ENCODE measurements around the gene KRTAP10-9. TPM values are rescaled to one million over a fixed set of nuclear protein-coding genes. Genes with fewer than 3 reads are reported as not detected.
"Not testable (repeated sequence)": the region's sequence is repeated elsewhere in the genome, so short reads cannot be mapped to it uniquely, and the experiment has no call there.

Gene KRTAP10-9
- not detected in 2 replicates for total RNA-seq (2014; rRNA removed; shearing (Covaris generic); ENCODE audit: low replicate concordance)

- in situ Hi-C loops (cut with HindIII; ENCODE audit: low pct_unique_long_range_greater_than_20kb, low sequenced_read_pairs): no loop called here
- DNase-seq (ENCODE audit: low read depth): no peak
Measured at GRCh38 chr21:44626673-44627143, at the start of gene KRTAP10-9. Gene KRTAP10-9, plus strand, starts transcription at chr21:44627093. Its CDS starts 79 bp downstream, at chr21:44627172.

- in situ Hi-C loops (cut with HindIII; ENCODE audit: low pct_unique_long_range_greater_than_20kb, low sequenced_read_pairs): no loop called here
- DNase-seq (ENCODE audit: low read depth): no peak
Measured at GRCh38 chr21:44578371-44579055, 48.4 kb upstream of the KRTAP10-9 start.

DNA sequence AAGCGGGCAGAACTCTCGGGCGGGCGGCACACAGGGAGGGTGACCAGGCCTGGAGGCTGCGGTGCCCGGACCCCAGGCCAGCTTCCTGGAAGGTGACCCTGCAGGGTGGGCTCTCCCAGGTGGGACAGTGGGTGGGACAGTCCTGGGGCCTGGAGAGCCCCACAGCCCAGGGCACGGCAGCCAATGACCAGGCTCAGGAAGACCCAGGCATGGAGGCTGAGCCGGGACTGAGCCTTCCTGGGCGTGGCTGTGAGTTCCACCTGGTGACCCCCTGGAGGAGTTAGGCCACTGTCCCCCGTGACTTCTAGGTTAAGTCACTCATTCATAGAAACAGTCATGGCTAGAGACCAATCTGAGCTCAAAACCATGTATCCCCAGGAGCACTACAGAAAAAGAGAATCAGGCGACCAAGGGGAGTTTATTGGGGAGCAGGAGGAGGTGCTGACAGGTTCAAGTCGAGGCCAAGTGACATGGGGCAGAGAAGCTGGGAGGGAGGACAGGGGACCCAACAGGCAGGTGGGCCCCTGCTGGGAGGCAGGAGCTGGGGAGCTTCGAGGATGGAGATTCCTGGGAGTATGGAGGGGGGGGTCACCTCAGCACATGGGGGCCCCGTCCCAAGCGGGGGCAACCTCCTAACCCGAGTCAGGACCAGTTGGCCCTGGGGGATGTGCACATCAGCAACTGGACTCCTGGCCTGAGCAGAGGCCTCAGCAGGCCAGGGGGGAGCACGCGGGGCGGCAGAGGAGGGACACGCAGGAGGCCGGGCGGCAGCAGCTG lies 47.6 kb upstream of the KRTAP10-9 start:
- in situ Hi-C loops (cut with HindIII; ENCODE audit: low pct_unique_long_range_greater_than_20kb, low sequenced_read_pairs): no loop called here
- no peak for DNase-seq (ENCODE audit: low read depth)

DNA sequence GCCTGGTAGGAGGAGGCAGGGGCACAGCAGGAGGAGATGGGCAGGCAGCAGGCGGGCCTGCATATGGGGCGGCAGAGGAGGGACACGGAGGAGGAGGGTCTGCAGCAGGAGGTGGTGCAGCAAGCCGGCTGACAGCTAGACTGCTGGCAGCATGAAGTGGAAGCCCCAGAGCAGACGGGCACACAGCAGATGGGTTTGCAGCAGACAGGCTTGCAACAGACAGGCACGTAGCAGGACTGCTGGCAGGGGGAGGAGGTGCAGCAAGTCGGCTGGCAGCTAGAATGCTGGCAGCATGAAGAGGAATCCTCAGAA lies 47.1 kb upstream of the KRTAP10-9 start:
- no peak for DNase-seq (ENCODE audit: low read depth)
- in situ Hi-C loops (cut with HindIII; ENCODE audit: low pct_unique_long_range_greater_than_20kb, low sequenced_read_pairs): no loop called here

- in situ Hi-C loops (cut with HindIII; ENCODE audit: low pct_unique_long_range_greater_than_20kb, low sequenced_read_pairs); DNase-seq (ENCODE audit: low read depth): not testable (repeated sequence)
Measured at GRCh38 chr21:44580231-44580821, 46.6 kb upstream of the KRTAP10-9 start, which contains the start of gene KRTAP10-5. Gene KRTAP10-5, minus strand, starts transcription at chr21:44580604. Its CDS starts 26 bp downstream, at chr21:44580578.

DNA sequence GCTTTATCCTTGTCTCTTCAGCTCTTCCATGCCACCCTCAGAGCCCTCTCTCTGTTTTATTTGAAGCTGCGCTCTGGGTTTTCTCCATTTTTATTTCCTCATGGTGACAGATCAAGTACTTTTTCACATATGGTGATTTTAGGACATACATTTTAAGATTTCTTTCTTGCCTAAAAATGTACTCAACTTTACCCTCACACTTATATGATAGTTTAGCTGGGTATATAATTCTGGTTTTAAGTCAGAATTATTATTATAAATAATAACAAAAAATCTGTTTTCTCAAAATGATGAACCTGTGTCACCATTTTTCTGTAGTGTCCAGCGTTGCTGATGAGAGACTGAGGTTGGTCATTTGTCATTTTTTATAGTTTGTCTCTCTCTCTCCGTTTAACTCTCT lies 45.7 kb upstream of the KRTAP10-9 start:
- DNase-seq (ENCODE audit: low read depth): no peak
- in situ Hi-C loops (cut with HindIII; ENCODE audit: low pct_unique_long_range_greater_than_20kb, low sequenced_read_pairs): no loop called here

GRCh38 chr21:44582055-44582454 lies 44.8 kb upstream of the KRTAP10-9 start:
- no peak for DNase-seq (ENCODE audit: low read depth)
- in situ Hi-C loops (cut with HindIII; ENCODE audit: low pct_unique_long_range_greater_than_20kb, low sequenced_read_pairs): no loop called here

- in situ Hi-C loops (cut with HindIII; ENCODE audit: low pct_unique_long_range_greater_than_20kb, low sequenced_read_pairs): no loop called here
- no peak for DNase-seq (ENCODE audit: low read depth)
Measured at GRCh38 chr21:44583089-44583799, 43.6 kb upstream of the KRTAP10-9 start.

DNA sequence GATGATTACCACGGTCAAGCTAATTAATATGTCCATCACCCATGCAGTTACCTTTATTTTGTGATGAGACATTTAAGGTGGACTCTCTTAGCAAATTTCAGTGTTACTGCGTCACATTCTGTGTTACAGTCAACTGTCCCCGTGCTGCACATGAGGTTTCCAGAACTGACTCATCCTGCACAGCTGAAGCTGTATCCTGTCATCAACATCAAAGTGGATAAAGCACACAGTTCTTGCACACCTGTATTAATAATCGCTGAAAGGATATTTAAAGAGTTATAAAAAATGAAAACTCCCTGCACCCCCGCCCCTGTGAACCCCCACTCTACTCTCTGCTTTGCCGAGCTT lies 43.1 kb upstream of the KRTAP10-9 start:
- DNase-seq (ENCODE audit: low read depth): no peak

GRCh38 chr21:44585892-44586291 lies 41.0 kb upstream of the KRTAP10-9 start:
- no peak for DNase-seq (ENCODE audit: low read depth)
- in situ Hi-C loops (cut with HindIII; ENCODE audit: low pct_unique_long_range_greater_than_20kb, low sequenced_read_pairs): no loop called here

More for the DNA sequence above, 43.1 kb upstream of the KRTAP10-9 start:
- in situ Hi-C loops (cut with HindIII; ENCODE audit: low pct_unique_long_range_greater_than_20kb, low sequenced_read_pairs): no loop called here

DNA sequence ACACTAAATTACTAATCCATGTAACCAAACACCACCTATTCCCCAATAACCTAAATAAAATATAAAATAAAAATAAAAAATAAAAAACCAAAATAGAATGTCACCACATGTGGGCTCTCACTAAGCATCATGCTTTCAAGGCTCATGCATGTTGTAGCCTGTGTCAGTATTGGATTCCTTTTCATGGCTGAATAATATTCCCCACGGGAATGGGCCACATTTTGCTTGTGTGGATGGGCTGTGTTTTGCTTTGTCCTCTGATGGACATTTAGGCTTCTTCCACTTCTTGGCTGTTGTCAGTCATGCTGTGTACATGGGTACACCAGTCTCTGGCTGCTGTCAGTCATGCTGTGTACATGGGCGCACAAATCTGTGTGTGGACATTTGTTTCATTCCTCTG lies 37.8 kb upstream of the KRTAP10-9 start:
- in situ Hi-C loops (cut with HindIII; ENCODE audit: low pct_unique_long_range_greater_than_20kb, low sequenced_read_pairs): no loop called here
- no peak for DNase-seq (ENCODE audit: low read depth)

DNA sequence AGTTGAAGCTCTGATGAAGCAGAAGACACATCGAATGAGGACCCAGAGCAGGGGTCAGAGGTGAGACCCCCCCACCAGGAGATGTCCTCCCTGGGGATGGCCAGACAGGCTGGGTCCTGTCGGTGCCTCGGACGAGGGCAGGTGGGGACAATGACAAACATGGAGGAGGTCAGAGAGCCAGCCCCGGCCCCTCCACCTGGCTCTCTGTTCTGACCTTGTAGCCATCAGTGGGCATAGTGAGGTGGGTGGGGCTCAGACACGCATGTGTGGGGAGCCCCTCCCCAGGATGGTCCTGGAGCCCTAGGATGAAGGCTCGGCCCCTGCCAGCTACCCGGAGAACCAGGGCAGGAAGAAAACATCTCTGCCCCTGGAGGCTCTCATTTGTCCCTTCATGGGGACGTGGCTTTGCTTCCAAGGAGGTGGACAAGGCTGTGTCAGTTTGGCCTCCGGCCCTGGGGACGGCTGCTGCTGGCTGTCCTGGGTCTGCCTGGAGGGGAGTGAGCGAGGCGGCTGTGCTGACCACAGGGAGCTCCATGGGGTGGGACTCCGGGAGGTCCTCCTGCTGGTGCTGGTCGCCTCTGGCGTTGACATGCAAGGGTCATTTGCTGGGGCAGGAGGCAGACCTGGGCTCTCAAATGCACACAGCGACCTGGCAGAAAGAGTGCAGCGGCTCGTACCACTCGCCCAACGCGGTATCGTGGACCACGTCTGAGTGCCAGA lies 37.1 kb upstream of the KRTAP10-9 start:
- DNase-seq (ENCODE audit: low read depth): no peak
- in situ Hi-C loops (cut with HindIII; ENCODE audit: low pct_unique_long_range_greater_than_20kb, low sequenced_read_pairs): no loop called here

GRCh38 chr21:44590311-44590721 lies 36.6 kb upstream of the KRTAP10-9 start:
- DNase-seq (ENCODE audit: low read depth): no peak
- in situ Hi-C loops (cut with HindIII; ENCODE audit: low pct_unique_long_range_greater_than_20kb, low sequenced_read_pairs): no loop called here

GRCh38 chr21:44590897-44591800 lies 35.7 kb upstream of the KRTAP10-9 start:
- DNase-seq (ENCODE audit: low read depth); in situ Hi-C loops (cut with HindIII; ENCODE audit: low pct_unique_long_range_greater_than_20kb, low sequenced_read_pairs): not testable (repeated sequence)

GRCh38 chr21:44591801-44592130 lies 35.1 kb upstream of the KRTAP10-9 start:
- in situ Hi-C loops (cut with HindIII; ENCODE audit: low pct_unique_long_range_greater_than_20kb, low sequenced_read_pairs); DNase-seq (ENCODE audit: low read depth): not testable (repeated sequence)

GRCh38 chr21:44592446-44593311 lies 34.2 kb upstream of the KRTAP10-9 start, which contains the start of gene KRTAP10-6:
Gene KRTAP10-6, minus strand, starts transcription at chr21:44592505. Its CDS starts 21 bp downstream, at chr21:44592484.
- no peak for DNase-seq (ENCODE audit: low read depth)
- in situ Hi-C loops (cut with HindIII; ENCODE audit: low pct_unique_long_range_greater_than_20kb, low sequenced_read_pairs): no loop called here
